H9 (cell line): Measurements from ENCODE around the gene PPP1R16B. TPM values are rescaled to one million over a fixed set of nuclear protein-coding genes. Genes with fewer than 3 reads are reported as not detected.

Experiments used
- DNase-seq: peaks from one replicate; pipeline ENCODE4 v3.0.0-alpha.2; 2017
- H2AFZ ChIP-seq: one replicate; pipeline ENCODE4 v1.6.1; 2013; ENCODE audit warnings: mild to moderate bottlenecking, low read length, control low read depth, moderate library complexity
- H2AK5ac ChIP-seq: 2 replicates; pipeline ENCODE4 v1.6.1; 2013; ENCODE audit warnings: low read length, control low read depth, mixed read lengths; ENCODE audit not compliant: insufficient read length
- H2BK120ac ChIP-seq: one replicate; pipeline ENCODE4 v1.6.1; 2013; ENCODE audit warnings: low read depth, mild to moderate bottlenecking, low read length, control low read depth, inconsistent platforms; ENCODE audit not compliant: poor library complexity, severe bottlenecking
- H2BK12ac ChIP-seq: 2 replicates; pipeline ENCODE4 v1.6.1; 2013; ENCODE audit warnings: low read length, control low read depth, mixed read lengths, low read depth; ENCODE audit not compliant: insufficient read length
- H2BK15ac ChIP-seq: 2 replicates; pipeline ENCODE4 v1.6.1; 2013; ENCODE audit warnings: low read depth, low read length, control low read depth
- H2BK20ac ChIP-seq: one replicate; pipeline ENCODE4 v1.6.1; 2013; ENCODE audit warnings: low read depth, mild to moderate bottlenecking, low read length, control low read depth, inconsistent platforms; ENCODE audit not compliant: poor library complexity, severe bottlenecking
- H2BK5ac ChIP-seq: 2 replicates; pipeline ENCODE4 v1.6.1; 2013; ENCODE audit warnings: low read length, control low read depth, mixed read lengths; ENCODE audit not compliant: insufficient read length
- H3K14ac ChIP-seq: 2 replicates; pipeline ENCODE4 v1.6.1; 2013; ENCODE audit warnings: low read length, control low read depth; ENCODE audit not compliant: insufficient read depth
- H3K18ac ChIP-seq: 2 replicates; pipeline ENCODE4 v1.6.1; 2013; ENCODE audit warnings: low read depth, mild to moderate bottlenecking, mixed read lengths, low read length, control low read depth; ENCODE audit not compliant: insufficient read length
- H3K23ac ChIP-seq: 2 replicates; pipeline ENCODE4 v1.6.1; 2013; ENCODE audit warnings: low read length, control low read depth, mixed read lengths, low read depth; ENCODE audit not compliant: insufficient read length
- H3K23me2 ChIP-seq: 2 replicates; pipeline ENCODE4 v1.6.1; 2013; ENCODE audit warnings: low read depth, mild to moderate bottlenecking, mixed read lengths, low read length, control low read depth; ENCODE audit not compliant: insufficient read length, poor library complexity, severe bottlenecking
- H3K27ac ChIP-seq: 2 replicates; pipeline ENCODE4 v1.5.1; 2013; ENCODE audit warnings: low read length, control low read depth, mixed read lengths, low read depth; ENCODE audit not compliant: insufficient read length
- H3K27me3 ChIP-seq: 2 replicates; pipeline ENCODE4 v1.6.1; 2013; ENCODE audit warnings: low read length, control low read depth, inconsistent platforms; ENCODE audit not compliant: insufficient read depth
- H3K4ac ChIP-seq: 2 replicates; pipeline ENCODE4 v1.6.1; 2013; ENCODE audit warnings: low read depth, mild to moderate bottlenecking, control low read depth, inconsistent platforms, low read length, moderate library complexity
- H3K4me1 ChIP-seq: 2 replicates; pipeline ENCODE4 v1.6.1; 2013; ENCODE audit warnings: low read length, control low read depth, inconsistent platforms; ENCODE audit not compliant: insufficient read depth
- H3K4me2 ChIP-seq: 2 replicates; pipeline ENCODE4 v1.6.1; 2013; ENCODE audit warnings: low read length, control low read depth, mixed read lengths; ENCODE audit not compliant: insufficient read length, insufficient read depth
- H3K56ac ChIP-seq: 2 replicates; pipeline ENCODE4 v1.6.1; 2013; ENCODE audit warnings: low read depth, mild to moderate bottlenecking, mixed read lengths, low read length, control low read depth; ENCODE audit not compliant: insufficient read length
- H3K79me1 ChIP-seq: 2 replicates; pipeline ENCODE4 v1.6.1; 2013; ENCODE audit warnings: low read depth, mild to moderate bottlenecking, moderate library complexity, low read length, control low read depth, inconsistent platforms; ENCODE audit not compliant: insufficient read depth, poor library complexity, severe bottlenecking
- H3K79me2 ChIP-seq: 2 replicates; pipeline ENCODE4 v1.6.1; 2013; ENCODE audit warnings: low read length, control low read depth, inconsistent platforms; ENCODE audit not compliant: insufficient read depth
- H3K9ac ChIP-seq: 2 replicates; pipeline ENCODE4 v1.6.1; 2013; ENCODE audit warnings: low read length, control low read depth, mixed read lengths; ENCODE audit not compliant: insufficient read length; ENCODE audit errors: extremely low read depth
- H3K9me3 ChIP-seq: one replicate; pipeline ENCODE4 v1.6.1; 2013; ENCODE audit warnings: low read depth, low read length, inconsistent platforms; ENCODE audit not compliant: control insufficient read depth
- H3T11ph ChIP-seq: one replicate; pipeline ENCODE4 v1.6.1; 2013; ENCODE audit warnings: mild to moderate bottlenecking, low read length, control low read depth, inconsistent platforms
- H4K20me1 ChIP-seq: one replicate; pipeline ENCODE4 v1.6.1; 2013; ENCODE audit not compliant: control insufficient read depth, insufficient read length, insufficient read depth
- H4K5ac ChIP-seq: 2 replicates; pipeline ENCODE4 v1.6.1; 2013; ENCODE audit warnings: low read depth, mild to moderate bottlenecking, mixed read lengths, low read length, control low read depth; ENCODE audit not compliant: insufficient read length
- H4K8ac ChIP-seq: replicated peaks from 2 replicates; pipeline ENCODE4 v1.6.1; 2013; ENCODE audit warnings: low read length, control low read depth, mixed read lengths, low read depth; ENCODE audit not compliant: insufficient read length
- H4K91ac ChIP-seq: 2 replicates; pipeline ENCODE4 v1.6.1; 2013; ENCODE audit warnings: low read depth, mild to moderate bottlenecking, moderate library complexity, mixed read lengths, low read length, control low read depth; ENCODE audit not compliant: insufficient read length
- H3K27ac Mint-ChIP-seq, 3 experiments: 2 replicates in 2 of 3; 3 replicates in 1 of 3; pipeline ENCODE4 v1.8.0; 2020 to 2021; ENCODE audit warnings: mixed read lengths in 3 of 3, mild to moderate bottlenecking in 1 of 3, moderate library complexity in 1 of 3
- H3K27me3 Mint-ChIP-seq: 2 replicates; pipeline ENCODE4 v1.8.0; 2021; ENCODE audit warnings: low read depth, mild to moderate bottlenecking, moderate library complexity, mixed read lengths
- H3K36me3 Mint-ChIP-seq, 3 experiments: 2 replicates in 2 of 3; 3 replicates in 1 of 3; pipeline ENCODE4 v1.8.0; 2020 to 2021; ENCODE audit warnings: low read depth in 3 of 3, mixed read lengths in 3 of 3; ENCODE audit not compliant: insufficient read depth in 1 of 3
- H3K4me1 Mint-ChIP-seq, 2 experiments: 2 replicates each; pipeline ENCODE4 v1.8.0; 2020; ENCODE audit warnings: mixed read lengths in 2 of 2
- H3K4me3 Mint-ChIP-seq, 2 experiments: 2 replicates in 1 of 2; 3 replicates in 1 of 2; pipeline ENCODE4 v1.8.0; 2020 to 2021; ENCODE audit warnings: mild to moderate bottlenecking in 2 of 2, mixed read lengths in 2 of 2, moderate library complexity in 1 of 2
- H3K9me3 Mint-ChIP-seq, 2 experiments: 2 replicates in 1 of 2; 3 replicates in 1 of 2; pipeline ENCODE4 v1.8.0; 2020; ENCODE audit warnings: mild to moderate bottlenecking in 2 of 2, mixed read lengths in 2 of 2, moderate library complexity in 1 of 2
- CTCF ChIP-seq: fragments of 200-600 bp; sonication (generic); conservative IDR thresholded peaks from 3 replicates; pipeline ENCODE4 v1.8.0; 2021; ENCODE audit warnings: antibody characterized with exemption, mild to moderate bottlenecking
- WGBS: extraction: QIAGEN DNeasy Blood & Tissue Kit; methylation state at CpG from one replicate; pipeline ENCODE4 v1.1.7; 2013; ENCODE audit warnings: missing lambda C conversion rate, low lambda C conversion rate, mixed read lengths; ENCODE audit not compliant: insufficient read length; ENCODE audit errors: extremely low coverage; 5-methylcytosine and 5-hydroxymethylcytosine counted together
- total RNA-seq: library from RNA; stranded (reverse); gene quantifications from 2 replicates; pipeline ENCODE4 v1.2.1, GENCODE V29; 2021

The PPP1R16B gene
- total RNA-seq, 1 experiment from 2014 or later, result 8.2 TPM

DNA sequence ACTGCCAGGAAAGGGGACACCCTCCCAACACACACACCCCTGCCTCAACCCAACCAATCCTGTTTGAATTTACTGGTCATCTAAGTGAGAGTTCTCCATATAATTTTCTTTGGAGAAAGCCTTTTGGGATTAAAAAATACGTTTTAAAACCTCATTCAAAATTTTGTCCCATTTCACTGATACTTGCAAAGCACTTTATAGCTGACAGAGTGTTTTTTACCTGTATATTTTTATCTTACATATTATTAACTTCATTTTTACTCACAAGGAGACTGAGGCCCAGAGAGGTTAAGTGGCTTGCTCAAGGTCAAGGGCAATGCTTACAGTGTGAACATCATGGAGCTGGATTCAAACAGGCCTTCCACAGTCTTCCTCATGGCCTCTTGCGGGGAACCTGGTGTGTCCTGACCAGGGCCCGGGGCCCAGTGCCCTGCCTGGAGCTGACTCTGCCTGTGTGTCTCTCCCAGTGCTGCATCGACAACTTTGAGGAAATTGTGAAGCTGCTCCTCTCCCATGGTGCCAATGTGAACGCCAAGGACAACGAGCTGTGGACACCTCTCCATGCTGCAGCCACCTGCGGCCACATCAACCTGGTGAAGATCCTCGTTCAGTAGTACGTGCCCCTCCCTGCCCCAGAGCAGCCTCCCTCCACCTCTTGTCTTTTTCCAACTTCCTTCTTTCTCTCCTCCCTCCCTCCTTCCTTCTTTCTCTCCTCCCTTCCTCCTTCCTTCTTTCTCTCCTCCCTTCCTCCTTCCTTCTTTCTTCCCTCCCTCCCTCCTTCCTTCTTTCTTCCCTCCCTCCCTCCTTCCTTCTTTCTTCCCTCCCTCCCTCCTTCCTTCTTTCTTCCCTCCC, 89.8 kb downstream of the PPP1R16B start:
- no peak overlapping the region for H3K27ac ChIP-seq
- peaks cover 1% of the 10 kb centered on the region; the same call in 1 of the 2 replicates for H3K27me3 Mint-ChIP-seq
- no peak overlapping the region for H2BK20ac ChIP-seq
- H3K27ac Mint-ChIP-seq, result no peak overlapping the region
- H3K18ac ChIP-seq, result no peak overlapping the region
- H3K4me2 ChIP-seq, result no peak overlapping the region
- peaks cover 3% of the 10 kb centered on the region; the same call in 1 of the 2 replicates for H3K4me1 ChIP-seq
- H2BK5ac ChIP-seq, result no peak overlapping the region
- H3T11ph ChIP-seq, result no peak overlapping the region
- H2AK5ac ChIP-seq, result no peak overlapping the region
- no peaks in the 10 kb centered on the region for H3K9me3 ChIP-seq
- TF ChIP-seq CTCF, result no peak
- H3K27me3 ChIP-seq, result no peaks in the 10 kb centered on the region
- H3K9me3 Mint-ChIP-seq, result no peaks in the 10 kb centered on the region
- H3K79me1 ChIP-seq, result no peaks in the 10 kb centered on the region
- H2AFZ ChIP-seq, result no peak overlapping the region
- no peak overlapping the region for H4K91ac ChIP-seq
- no peak for DNase-seq
- peaks cover 18 to 19% of the 10 kb centered on the region in 2 experiments for H3K4me1 Mint-ChIP-seq
- no peaks in the 10 kb centered on the region for H4K20me1 ChIP-seq
- H3K9ac ChIP-seq, result no peak overlapping the region
- H3K36me3 Mint-ChIP-seq, result no peaks in the 10 kb centered on the region; a peak in 2 of 7 replicates
- H3K79me2 ChIP-seq, result no peaks in the 10 kb centered on the region
- H3K56ac ChIP-seq, result no peak overlapping the region
- no peak overlapping the region for H3K23ac ChIP-seq
- no peak overlapping the region for H3K4ac ChIP-seq
- H2BK120ac ChIP-seq, result no peak overlapping the region
- no peak overlapping the region for H2BK12ac ChIP-seq
- WGBS, result no CpG with 5 or more reads among the region's 9 CpGs
- H3K4me3 Mint-ChIP-seq, result no peak overlapping the region
- peaks cover 5% of the 10 kb centered on the region for H3K23me2 ChIP-seq
- no peak overlapping the region for H2BK15ac ChIP-seq
- H4K8ac ChIP-seq, result no peak overlapping the region
- no peak overlapping the region for H3K14ac ChIP-seq
- no peak overlapping the region for H4K5ac ChIP-seq
